GM08714 (cell line): ENCODE data around the gene OR8D1.
"Not testable (repeated sequence)": the region's sequence is repeated elsewhere in the genome, so short reads cannot be mapped to it uniquely, and the experiment has no call there.

Experiments used
- H3K4me3 ChIP-seq: fragments of 200-500 bp; sonication (Bioruptor generic); 2 replicates; pipeline ENCODE4 v1.5.1; 2014; ENCODE audit warnings: mild to moderate bottlenecking, low read length, inconsistent platforms
- ZNF274 ChIP-seq: IDR thresholded peaks from 2 replicates; pipeline ENCODE4 v1.6.1; 2012; ENCODE audit warnings: mild to moderate bottlenecking, low read depth, low read length

The OR8D1 gene

DNA sequence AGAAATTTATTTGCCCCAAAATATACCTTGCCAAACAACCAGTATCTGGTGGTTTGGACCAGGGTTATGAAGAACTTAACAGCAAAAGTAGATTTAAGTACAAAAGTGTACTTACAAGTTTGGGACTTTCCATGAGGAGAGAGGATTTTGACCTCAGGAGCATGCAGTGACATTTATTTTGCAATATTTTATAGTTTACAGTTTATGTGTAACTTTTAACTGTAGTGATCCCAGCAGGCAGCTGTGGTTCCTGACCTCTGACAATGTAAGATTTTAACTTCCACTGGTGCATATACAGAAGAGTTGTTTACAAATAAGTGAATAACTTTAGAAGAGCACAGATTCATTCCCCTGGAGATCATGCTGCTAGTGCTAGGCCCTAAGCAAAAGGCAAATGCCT lies 6.7 kb downstream of the OR8D1 start:
- no peak overlapping the region for H3K4me3 ChIP-seq
- no peak for TF ChIP-seq ZNF274

- H3K4me3 ChIP-seq, result no peak overlapping the region
- no peak for TF ChIP-seq ZNF274
Observed at GRCh38 chr11:124302347-124303125, 11.2 kb downstream of the OR8D1 start.

DNA sequence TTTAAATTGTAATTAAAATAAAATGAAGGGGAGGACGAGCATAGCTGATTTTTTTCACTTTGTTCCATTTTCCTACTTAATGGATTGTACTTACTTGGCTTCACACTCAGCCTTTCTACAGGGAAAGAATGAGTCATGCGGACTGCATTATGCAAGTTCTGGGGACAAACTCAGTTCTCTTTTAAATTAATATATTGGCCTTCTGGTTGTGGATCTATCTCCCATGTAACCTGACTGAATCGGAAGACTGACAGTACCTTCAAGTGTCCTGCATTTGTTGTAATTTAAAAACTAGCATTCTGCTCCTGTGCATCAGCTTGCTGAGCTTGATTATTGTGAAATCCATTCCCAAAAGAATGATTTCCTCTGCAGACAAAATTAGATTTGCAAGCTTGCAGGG lies 12.2 kb downstream of the OR8D1 start:
- no peak overlapping the region for H3K4me3 ChIP-seq

DNA sequence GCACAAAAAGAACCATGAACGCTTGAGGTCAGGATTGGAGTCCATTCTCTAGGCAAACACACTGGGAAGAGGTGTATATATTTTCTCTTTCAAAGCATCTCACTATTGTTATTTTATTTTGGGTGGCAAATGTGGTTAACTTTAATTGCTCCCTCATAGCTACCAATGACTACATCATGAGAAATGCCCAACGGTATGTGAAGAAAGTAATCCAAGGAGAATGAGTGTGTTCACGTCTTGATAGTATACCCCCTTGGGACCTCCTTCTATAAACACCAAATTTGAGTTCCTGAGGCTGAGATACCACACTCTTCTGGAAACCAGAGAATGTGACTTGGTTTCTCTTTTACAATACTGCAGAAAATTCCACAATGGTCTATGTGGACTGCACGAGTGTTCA lies 15.8 kb downstream of the OR8D1 start:
- no peak for TF ChIP-seq ZNF274
- no peak overlapping the region for H3K4me3 ChIP-seq

More for the DNA sequence above, 12.2 kb downstream of the OR8D1 start:
- TF ChIP-seq ZNF274, result no peak

DNA sequence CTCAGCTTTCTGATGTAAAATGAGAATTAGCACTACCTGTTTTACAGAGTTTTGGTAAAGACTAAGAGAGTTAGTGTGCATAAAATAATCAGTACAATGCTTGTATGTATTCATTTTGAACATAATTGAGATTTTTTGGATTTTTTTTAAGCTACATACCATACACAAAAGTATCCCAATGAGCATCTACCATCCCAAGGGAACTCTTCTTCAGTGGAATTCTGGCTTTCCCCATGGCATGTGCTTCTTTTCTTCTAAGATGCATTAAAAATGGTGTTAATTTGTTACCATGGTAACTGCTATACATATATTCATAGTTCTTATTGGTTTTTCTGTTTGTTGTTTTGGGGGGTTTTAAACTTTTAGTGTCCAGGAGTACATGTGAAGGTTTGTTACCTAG lies 17.7 kb downstream of the OR8D1 start:
- no peak overlapping the region for H3K4me3 ChIP-seq
- TF ChIP-seq ZNF274, result no peak

GRCh38 chr11:124294687-124295086 lies 19.1 kb downstream of the OR8D1 start:
- H3K4me3 ChIP-seq, result no peak overlapping the region
- no peak for TF ChIP-seq ZNF274

DNA sequence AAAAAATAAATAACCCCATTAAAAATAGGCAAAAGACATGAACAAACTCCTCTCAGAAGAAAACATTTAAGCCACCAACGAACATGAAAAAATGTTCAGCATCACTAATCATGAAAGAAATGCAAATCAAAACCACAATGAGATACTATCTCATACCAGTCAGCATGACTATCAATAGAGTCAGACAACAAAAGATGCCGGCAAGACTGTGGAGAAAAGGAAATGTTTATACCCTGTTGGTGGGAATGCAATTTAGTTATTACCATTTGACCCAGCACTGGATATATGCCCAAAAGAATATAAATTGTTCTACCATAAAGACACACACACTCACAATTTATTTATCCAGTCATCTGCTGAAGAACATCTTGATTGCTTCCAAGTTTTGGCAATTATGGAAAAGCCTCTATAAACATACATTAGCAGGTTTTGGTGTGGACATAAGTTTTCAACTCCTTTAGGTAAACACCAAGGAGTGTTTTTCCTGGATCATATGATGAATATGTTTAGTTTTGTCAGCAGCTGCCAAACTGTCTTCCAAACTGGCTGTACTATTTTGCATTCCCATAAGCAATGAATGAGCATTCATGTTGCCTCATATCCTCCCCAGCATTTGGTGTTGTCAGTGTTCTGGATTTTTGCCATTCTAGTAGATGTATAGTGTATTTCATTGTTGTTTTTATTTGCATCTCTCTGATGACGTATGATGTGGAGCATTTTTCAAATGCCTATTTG lies 28.0 kb downstream of the OR8D1 start:
- TF ChIP-seq ZNF274, result no peak
- H3K4me3 ChIP-seq, result no peak overlapping the region

- no peak overlapping the region for H3K4me3 ChIP-seq
- no peak for TF ChIP-seq ZNF274
Observed at GRCh38 chr11:124278261-124278660, 35.5 kb downstream of the OR8D1 start.

- no peak overlapping the region for H3K4me3 ChIP-seq
- TF ChIP-seq ZNF274, result no peak
Observed at GRCh38 chr11:124277804-124278203, 35.9 kb downstream of the OR8D1 start.

DNA sequence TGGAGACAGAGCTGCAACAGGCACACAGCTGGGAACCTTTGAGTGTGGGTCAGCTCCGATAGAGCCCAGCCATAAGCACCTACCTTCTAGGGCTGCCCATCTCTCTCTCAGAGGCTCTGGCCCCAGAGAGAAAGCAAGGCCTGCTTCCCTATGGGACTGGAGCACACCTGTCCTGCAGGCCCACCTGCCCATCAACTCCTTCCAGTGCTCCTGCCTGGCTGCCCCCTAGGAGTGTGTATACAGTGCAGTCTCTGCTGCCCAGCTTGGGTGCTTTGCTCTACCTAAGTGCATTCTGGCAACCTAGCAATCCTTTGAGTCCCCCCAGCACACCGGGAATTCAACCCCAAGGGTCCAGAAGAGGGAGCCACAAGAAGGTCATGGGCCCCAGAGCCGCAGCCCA lies 36.5 kb downstream of the OR8D1 start:
- no peak overlapping the region for H3K4me3 ChIP-seq

DNA sequence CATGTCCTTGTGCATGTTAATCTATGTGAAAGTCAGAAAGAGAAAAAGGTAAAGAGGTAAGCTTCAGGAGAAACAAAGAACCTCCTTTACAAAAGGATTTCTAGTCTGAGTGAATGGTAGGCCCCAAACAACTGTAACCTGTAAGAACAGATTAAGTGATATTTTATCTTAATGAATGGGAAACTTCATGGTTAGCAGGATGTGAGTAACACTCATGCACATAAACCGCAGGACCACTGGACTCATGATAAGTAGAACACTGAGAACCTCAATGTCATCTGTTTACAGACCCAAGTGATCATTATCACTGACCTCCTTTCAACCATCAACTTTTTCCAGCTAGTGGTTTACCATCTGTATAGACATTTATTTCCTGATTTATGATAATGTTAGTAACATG lies 37.7 kb downstream of the OR8D1 start:
- no peak for TF ChIP-seq ZNF274

More for the DNA sequence above, 36.5 kb downstream of the OR8D1 start:
- no peak for TF ChIP-seq ZNF274

GRCh38 chr11:124274000-124274399 lies 39.7 kb downstream of the OR8D1 start:
- no peak overlapping the region for H3K4me3 ChIP-seq
- TF ChIP-seq ZNF274, result no peak

More for the DNA sequence above, 37.7 kb downstream of the OR8D1 start:
- H3K4me3 ChIP-seq, result no peak overlapping the region

DNA sequence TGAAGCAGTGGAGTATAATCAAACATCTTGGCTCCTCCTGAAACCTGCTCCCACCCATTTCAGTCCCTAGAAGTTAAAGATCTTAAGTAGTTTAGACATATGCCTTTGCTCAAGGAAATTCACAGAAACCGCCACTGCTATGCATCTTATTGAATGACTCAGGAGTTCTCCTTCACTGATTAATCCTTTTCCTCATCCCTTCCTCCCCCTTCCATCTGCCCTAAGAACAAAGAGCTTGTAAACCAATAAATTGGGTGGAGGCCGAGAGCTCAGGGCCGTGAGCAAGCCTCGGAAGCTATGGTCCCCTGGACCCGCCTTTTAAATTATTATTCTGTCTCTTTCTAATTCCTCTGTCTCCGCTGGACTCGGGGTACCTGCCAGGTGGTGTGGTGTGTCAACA lies 42.9 kb downstream of the OR8D1 start:
- not testable (repeated sequence) for H3K4me3 ChIP-seq

DNA sequence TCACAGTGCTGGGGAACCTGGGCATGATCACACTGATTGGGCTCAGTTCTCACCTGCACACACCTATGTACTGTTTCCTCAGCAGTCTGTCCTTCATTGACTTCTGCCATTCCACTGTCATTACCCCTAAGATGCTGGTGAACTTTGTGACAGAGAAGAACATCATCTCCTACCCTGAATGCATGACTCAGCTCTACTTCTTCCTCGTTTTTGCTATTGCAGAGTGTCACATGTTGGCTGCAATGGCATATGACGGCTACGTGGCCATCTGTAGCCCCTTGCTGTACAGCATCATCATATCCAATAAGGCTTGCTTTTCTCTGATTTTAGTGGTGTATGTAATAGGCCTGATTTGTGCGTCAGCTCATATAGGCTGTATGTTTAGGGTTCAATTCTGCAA lies 48.7 kb downstream of the OR8D1 start:
- not testable (repeated sequence) for H3K4me3 ChIP-seq

DNA sequence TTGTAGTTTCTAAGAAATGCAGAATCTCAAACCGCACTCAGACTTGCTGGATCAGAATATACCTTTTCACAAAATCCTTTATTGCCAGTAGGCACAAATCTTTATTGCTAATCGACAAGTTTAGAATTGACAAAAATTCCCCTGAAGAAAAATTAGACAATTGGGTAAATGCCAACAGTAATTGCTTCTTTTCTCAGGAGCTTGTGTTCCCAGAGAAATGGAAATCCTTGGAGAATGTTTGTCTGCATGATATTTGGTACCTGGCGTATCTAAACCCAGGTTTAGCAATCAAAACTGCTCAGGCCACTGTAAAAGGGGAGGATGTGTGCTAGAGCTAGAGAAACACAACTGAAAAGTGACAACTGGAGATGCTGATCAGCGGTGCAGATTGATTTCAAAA lies 57.7 kb downstream of the OR8D1 start, which contains the start of gene OR8G5:
TSS of gene OR8G5 (plus strand) at position 301 of the 400 bp plus-strand sequence. CDS start 8,556 bp downstream, outside the sequence.
- no peak for TF ChIP-seq ZNF274
- no peak within 1 kb of the TSS for H3K4me3 ChIP-seq
